IMR-90 (cell line): ENCODE results near the gene TACC2. TPM values are rescaled to one million over a fixed set of nuclear protein-coding genes. Genes with fewer than 3 reads are reported as not detected.

Experiments
- ATAC-seq: fragments of 200-7000 bp; cut with Tn5 transposase; 2 replicates; pipeline ENCODE4 v1.9.1; 2020; ENCODE audit warnings: low read depth, mild to moderate bottlenecking, moderate library complexity
- BruUV-seq: library from RNA; stranded (reverse); fragments of 400-500 nt; replicated peaks from 2 replicates; lab custom pipeline; 2021; lab: Mats Ljungman, UMichigan
- CTCF ChIA-PET: fragments of 300-600 bp; formaldehyde crosslinking; extraction: SDS; loops from one replicate; lab custom pipeline; 2021; ENCODE audit warnings: antibody characterized with exemption; lab: Yijun Ruan, JAX
- POLR2A ChIA-PET: fragments of 300-600 bp; sonication (Branson Sonifier 250); formaldehyde crosslinking; loops from one replicate; lab custom pipeline; 2022; ENCODE audit warnings: antibody characterized with exemption; ENCODE audit not compliant: unreplicated experiment; lab: Charles Lee
- DNase-seq: peaks from one replicate; pipeline ENCODE4 v3.0.0; 2013
- H2AFZ ChIP-seq: replicated peaks from 2 replicates; pipeline ENCODE3; 2013; ENCODE audit warnings: low read length, mild to moderate bottlenecking; ENCODE audit not compliant: poor library complexity
- H2AK5ac ChIP-seq: 2 replicates; pipeline ENCODE4 v1.6.1; 2013; ENCODE audit warnings: low read depth, low read length, inconsistent platforms
- H2AK9ac ChIP-seq: replicated peaks from 2 replicates; pipeline ENCODE3; 2013; ENCODE audit warnings: mild to moderate bottlenecking, low read depth, low read length, moderate library complexity; ENCODE audit not compliant: poor library complexity
- H2BK120ac ChIP-seq: 2 replicates; pipeline ENCODE4 v1.6.1; 2013; ENCODE audit warnings: low read depth, low read length, inconsistent platforms
- H2BK15ac ChIP-seq: 3 replicates; pipeline ENCODE4 v1.6.1; 2013; ENCODE audit warnings: low read depth, low read length, inconsistent platforms
- H2BK20ac ChIP-seq: 2 replicates; pipeline ENCODE4 v1.6.1; 2013; ENCODE audit warnings: low read depth, mild to moderate bottlenecking, inconsistent platforms, low read length, moderate library complexity
- H2BK5ac ChIP-seq: 2 replicates; pipeline ENCODE4 v1.6.1; 2013; ENCODE audit warnings: mild to moderate bottlenecking, low read depth, low read length, inconsistent platforms; ENCODE audit not compliant: poor library complexity, severe bottlenecking
- H3K14ac ChIP-seq: replicated peaks from 2 replicates; pipeline ENCODE4 v1.6.1; 2013; ENCODE audit warnings: low read depth, low read length, inconsistent platforms
- H3K18ac ChIP-seq: 2 replicates; pipeline ENCODE4 v1.6.1; 2013; ENCODE audit warnings: low read depth, low read length, control low read depth
- H3K23ac ChIP-seq: 2 replicates; pipeline ENCODE4 v1.6.1; 2013; ENCODE audit warnings: low read depth, low read length, inconsistent platforms
- H3K27ac ChIP-seq: 2 replicates; pipeline ENCODE4 v1.5.1; 2013; ENCODE audit warnings: mild to moderate bottlenecking, control low read depth, low read length; ENCODE audit not compliant: insufficient read depth
- H3K27me3 ChIP-seq: 2 replicates; pipeline ENCODE4 v1.6.1; 2013; ENCODE audit warnings: low read length; ENCODE audit not compliant: control insufficient read depth, insufficient read depth
- H3K36me3 ChIP-seq: 2 replicates; pipeline ENCODE4 v1.6.1; 2013; ENCODE audit warnings: low read length, mixed read lengths; ENCODE audit not compliant: control insufficient read depth, insufficient read depth
- H3K4ac ChIP-seq: 2 replicates; pipeline ENCODE4 v1.6.1; 2013; ENCODE audit warnings: low read depth, low read length, inconsistent platforms
- H3K4me1 ChIP-seq: 2 replicates; pipeline ENCODE4 v1.6.1; 2013; ENCODE audit warnings: low read length, mixed read lengths; ENCODE audit not compliant: control insufficient read depth, insufficient read depth
- H3K4me2 ChIP-seq: 2 replicates; pipeline ENCODE4 v1.6.1; 2013; ENCODE audit warnings: low read depth, mild to moderate bottlenecking, control low read depth, low read length, moderate library complexity
- H3K4me3 ChIP-seq: 2 replicates; pipeline ENCODE4 v1.5.1; 2013; ENCODE audit warnings: low read depth, mild to moderate bottlenecking, control low read depth, low read length, moderate library complexity; ENCODE audit not compliant: insufficient read depth
- H3K56ac ChIP-seq: 2 replicates; pipeline ENCODE4 v1.6.1; 2013; ENCODE audit warnings: low read length, inconsistent platforms; ENCODE audit not compliant: insufficient read depth; ENCODE audit errors: extremely low read depth
- H3K79me1 ChIP-seq, 2 experiments: 2 replicates each; pipeline ENCODE4 v1.6.1; 2013; ENCODE audit warnings: low read length in 2 of 2, inconsistent platforms in 1 of 2, low read depth in 1 of 2
- H3K9ac ChIP-seq: 2 replicates; pipeline ENCODE4 v1.6.1; 2013; ENCODE audit warnings: low read depth, low read length, control low read depth
- H3K9me1 ChIP-seq: 2 replicates; pipeline ENCODE4 v1.6.1; 2013; ENCODE audit warnings: low read length, inconsistent platforms; ENCODE audit not compliant: insufficient read depth
- H3K9me3 ChIP-seq: 2 replicates; pipeline ENCODE4 v1.6.1; 2013; ENCODE audit warnings: low read length; ENCODE audit not compliant: control insufficient read depth, insufficient read depth
- H4K20me1 ChIP-seq: 2 replicates; pipeline ENCODE4 v1.6.1; 2013; ENCODE audit warnings: low read length, inconsistent platforms; ENCODE audit not compliant: insufficient read depth
- H4K5ac ChIP-seq: 2 replicates; pipeline ENCODE4 v1.6.1; 2013; ENCODE audit warnings: mild to moderate bottlenecking, low read depth, low read length, control low read depth
- H4K8ac ChIP-seq, 2 experiments: 2 replicates each; pipeline ENCODE4 v1.6.1; 2013; ENCODE audit warnings: low read depth in 2 of 2, low read length in 2 of 2, control low read depth in 1 of 2, inconsistent platforms in 1 of 2
- H4K91ac ChIP-seq: 2 replicates; pipeline ENCODE4 v1.6.1; 2013; ENCODE audit warnings: low read depth, low read length, inconsistent platforms; ENCODE audit not compliant: insufficient read depth
- BHLHE40 ChIP-seq: fragments of 150-350 bp; IDR thresholded peaks from 2 replicates; pipeline ENCODE4 v1.6.1; 2016; ENCODE audit warnings: mild to moderate bottlenecking, low read depth, low read length
- CEBPB ChIP-seq: IDR thresholded peaks from 2 replicates; pipeline ENCODE4 v1.6.1; 2012; ENCODE audit warnings: low read depth, low read length, improper control_type of control experiment
- CHD1 ChIP-seq: IDR thresholded peaks from 2 replicates; pipeline ENCODE4 v1.6.1; 2012; ENCODE audit warnings: low read depth, low read length, improper control_type of control experiment
- FOS ChIP-seq: fragments of 150-350 bp; IDR thresholded peaks from 2 replicates; pipeline ENCODE4 v1.6.1; 2016; ENCODE audit warnings: low read depth, low read length
- MAFK ChIP-seq: IDR thresholded peaks from 2 replicates; pipeline ENCODE4 v1.6.1; 2012; ENCODE audit warnings: low read depth, low read length, improper control_type of control experiment
- MAZ ChIP-seq: IDR thresholded peaks from 2 replicates; pipeline ENCODE4 v1.6.1; 2012; ENCODE audit warnings: low read depth, mild to moderate bottlenecking, low read length, improper control_type of control experiment, moderate library complexity, borderline replicate concordance
- MXI1 ChIP-seq: IDR thresholded peaks from 2 replicates; pipeline ENCODE4 v1.6.1; 2012; ENCODE audit warnings: low read depth, mild to moderate bottlenecking, low read length, moderate library complexity, borderline replicate concordance
- RFX5 ChIP-seq: IDR thresholded peaks from 2 replicates; pipeline ENCODE4 v1.8.0; 2012; ENCODE audit warnings: low read depth, mild to moderate bottlenecking, low read length, moderate library complexity
- SMC3 ChIP-seq: fragments of 150-350 bp; IDR thresholded peaks from 2 replicates; pipeline ENCODE4 v1.6.1; 2016; ENCODE audit warnings: low read depth, mild to moderate bottlenecking, antibody characterized with exemption, low read length, moderate library complexity
- WGBS, 2 experiments: methylation state at CpG; one replicate each; pipeline versions ENCODE4 v1.1.5 to v1.1.7; 2013; ENCODE audit warnings: missing lambda C conversion rate in 2 of 2; ENCODE audit not compliant: insufficient read length in 1 of 2; ENCODE audit errors: extremely low coverage in 2 of 2; 5-methylcytosine and 5-hydroxymethylcytosine counted together
- dilution Hi-C: fragments of 300-500 bp; cut with HindIII; formaldehyde crosslinking; loops from one replicate; pipeline ENCODE4 v1.14.3; 2018; ENCODE audit warnings: low sequenced_read_pairs; ENCODE audit not compliant: unreplicated experiment
- in situ Hi-C: fragments of 300-500 bp; cut with MboI; formaldehyde crosslinking; loops from 3 replicates; pipeline ENCODE4 v1.14.3; 2019; ENCODE audit warnings: low sequenced_read_pairs, inconsistent platforms, mixed read lengths
- intact Hi-C: fragments of 100-400 bp; cut with micrococcal nuclease; formaldehyde crosslinking; loops from 2 replicates; pipeline ENCODE4 v1.10.0; 2022
- polyA plus RNA-seq, 3 experiments: library from polyadenylated mRNA; depleted of rRNA; stranded (reverse); fragments of >200 nt; gene quantifications; 2 replicates each; pipeline ENCODE4 v1.2.3, GENCODE V29; 2012; ENCODE audit warnings: low replicate concordance in 1 of 3
- total RNA-seq: library from RNA; depleted of rRNA; stranded (reverse); fragments of >200 nt; gene quantifications from 2 replicates; pipeline ENCODE4 v1.2.3, GENCODE V29; 2012
- TF ChIP-seq, protein P1 (sequence below): conservative IDR thresholded peaks from 2 replicates; pipeline ENCODE4 v1.5.1; 2012; ENCODE audit warnings: mild to moderate bottlenecking, low read depth, low read length, improper control_type of control experiment
- TF ChIP-seq, protein P2 (sequence below): fragments of 150-350 bp; IDR thresholded peaks from 2 replicates; pipeline ENCODE4 v1.6.1; 2016; ENCODE audit warnings: low read depth, mild to moderate bottlenecking, low read length, moderate library complexity, borderline replicate concordance

TACC2 gene
- total and polyA plus RNA-seq, 2 of the 4 experiments (the other 2 are of a cell fraction), result 2.9 to 15.4 TPM

DNA sequence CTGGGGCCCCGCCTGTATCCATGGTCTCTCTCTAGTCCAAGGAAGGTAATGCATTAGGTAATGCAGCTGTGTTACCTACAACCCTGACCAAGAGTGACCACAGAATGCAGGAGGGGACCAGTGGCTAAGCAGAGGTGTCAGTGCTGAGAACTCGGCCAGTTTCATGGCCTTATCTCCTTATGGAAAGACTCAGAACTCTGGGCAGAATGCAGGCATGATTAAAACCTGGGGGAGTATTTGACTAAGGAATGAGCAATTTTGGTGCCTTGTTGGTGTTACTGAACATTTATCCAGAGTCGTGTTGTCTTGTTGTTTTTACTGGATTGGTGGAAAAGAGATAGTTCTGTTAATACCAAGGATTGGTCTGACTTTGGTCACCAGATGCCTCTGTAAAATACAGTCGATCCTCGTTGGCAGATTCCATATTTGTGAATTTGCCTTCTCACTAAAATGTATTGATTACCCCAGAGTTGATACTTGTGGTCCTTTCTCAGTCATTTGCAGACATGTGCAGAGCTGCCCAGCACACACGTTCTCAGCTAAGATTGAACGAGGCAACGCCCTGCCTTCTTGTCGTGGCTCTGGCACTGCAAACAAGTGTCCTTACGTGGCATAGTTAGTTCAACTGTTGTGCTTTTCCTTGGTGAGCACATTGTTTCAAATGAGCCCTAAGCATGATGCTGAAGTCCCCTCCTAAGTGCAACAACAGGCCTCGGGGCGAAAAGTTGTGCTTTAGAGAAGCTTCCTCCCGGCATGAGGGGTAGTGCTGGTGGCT, 146.5 kb downstream of the TACC2 start:
- Histone ChIP-seq H4K91ac (no peak overlapping the region), H2BK5ac (no peak overlapping the region), H3K14ac (no peak overlapping the region), H3K36me3 (peaks cover 4% of the 10 kb centered on the region; the same call in 1 of the 2 replicates), H2AK9ac (no peak overlapping the region), H4K8ac (no peak overlapping the region), H4K5ac (no peak overlapping the region), H3K4ac (no peak overlapping the region), H3K56ac (no peak overlapping the region), H2AK5ac (no peak overlapping the region), H2AFZ (no peak overlapping the region), H3K9ac (no peak overlapping the region), H2BK20ac (no peak overlapping the region), H3K27ac (no peak overlapping the region), H2BK120ac (no peak overlapping the region), H3K79me1 (peaks cover 3 to 54% of the 10 kb centered on the region in 2 experiments), H2BK15ac (no peak overlapping the region), H3K18ac (no peak overlapping the region), H3K9me1 (peaks cover 13% of the 10 kb centered on the region), H3K9me3 (no peaks in the 10 kb centered on the region), H4K20me1 (peaks cover 5% of the 10 kb centered on the region), H3K4me1 (peaks cover 10% of the 10 kb centered on the region; the same call in 1 of the 2 replicates), H3K4me3 (no peak overlapping the region), H3K23ac (no peak overlapping the region), H3K27me3 (no peaks in the 10 kb centered on the region), H3K4me2 (no peak overlapping the region)
- POLR2A ChIA-PET, result no interaction called here
- in situ Hi-C loops (loop anchor here (25.0 kb wide), 1 partner anchor 1027 kb away; the partner anchor contains the start of gene BUB3), intact Hi-C loops (no loop called here), dilution Hi-C loops (no loop called here)
- TF ChIP-seq, protein P1, sequence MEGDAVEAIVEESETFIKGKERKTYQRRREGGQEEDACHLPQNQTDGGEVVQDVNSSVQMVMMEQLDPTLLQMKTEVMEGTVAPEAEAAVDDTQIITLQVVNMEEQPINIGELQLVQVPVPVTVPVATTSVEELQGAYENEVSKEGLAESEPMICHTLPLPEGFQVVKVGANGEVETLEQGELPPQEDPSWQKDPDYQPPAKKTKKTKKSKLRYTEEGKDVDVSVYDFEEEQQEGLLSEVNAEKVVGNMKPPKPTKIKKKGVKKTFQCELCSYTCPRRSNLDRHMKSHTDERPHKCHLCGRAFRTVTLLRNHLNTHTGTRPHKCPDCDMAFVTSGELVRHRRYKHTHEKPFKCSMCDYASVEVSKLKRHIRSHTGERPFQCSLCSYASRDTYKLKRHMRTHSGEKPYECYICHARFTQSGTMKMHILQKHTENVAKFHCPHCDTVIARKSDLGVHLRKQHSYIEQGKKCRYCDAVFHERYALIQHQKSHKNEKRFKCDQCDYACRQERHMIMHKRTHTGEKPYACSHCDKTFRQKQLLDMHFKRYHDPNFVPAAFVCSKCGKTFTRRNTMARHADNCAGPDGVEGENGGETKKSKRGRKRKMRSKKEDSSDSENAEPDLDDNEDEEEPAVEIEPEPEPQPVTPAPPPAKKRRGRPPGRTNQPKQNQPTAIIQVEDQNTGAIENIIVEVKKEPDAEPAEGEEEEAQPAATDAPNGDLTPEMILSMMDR, result no peak
- no peak for TF ChIP-seq FOS
- TF ChIP-seq CEBPB, result no peak
- TF ChIP-seq RFX5, result no peak
- TF ChIP-seq CHD1, result no peak
- no peak for TF ChIP-seq MAFK
- no peak for TF ChIP-seq SMC3
- no peak for TF ChIP-seq MAZ
- no peak for TF ChIP-seq MXI1
- no peak for TF ChIP-seq BHLHE40
- TF ChIP-seq, protein P2, sequence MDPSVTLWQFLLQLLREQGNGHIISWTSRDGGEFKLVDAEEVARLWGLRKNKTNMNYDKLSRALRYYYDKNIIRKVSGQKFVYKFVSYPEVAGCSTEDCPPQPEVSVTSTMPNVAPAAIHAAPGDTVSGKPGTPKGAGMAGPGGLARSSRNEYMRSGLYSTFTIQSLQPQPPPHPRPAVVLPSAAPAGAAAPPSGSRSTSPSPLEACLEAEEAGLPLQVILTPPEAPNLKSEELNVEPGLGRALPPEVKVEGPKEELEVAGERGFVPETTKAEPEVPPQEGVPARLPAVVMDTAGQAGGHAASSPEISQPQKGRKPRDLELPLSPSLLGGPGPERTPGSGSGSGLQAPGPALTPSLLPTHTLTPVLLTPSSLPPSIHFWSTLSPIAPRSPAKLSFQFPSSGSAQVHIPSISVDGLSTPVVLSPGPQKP, result no peak
- CTCF ChIA-PET, result interaction anchor here (1.2 kb wide), 1 partner anchor 23 kb away, joined by 3 read pairs; no protein-coding TSS in a partner anchor
- DNase-seq, result no peak
- BruUV-seq, result no TSS peak
- WGBS, 2 experiments, result 92% methylated on average over 8 of the region's 13 CpGs; no CpG with 5 or more reads in 1 of the 2 experiments
- ATAC-seq, result no peak
